IPS-18c (cell line): ENCODE data around the gene USP28.
"Not testable (repeated sequence)": the region's sequence is repeated elsewhere in the genome, so short reads cannot be mapped to it uniquely, and the experiment has no call there.

Experiments used
- H3K4me3 ChIP-seq: 2 replicates; pipeline ENCODE4 v1.7.0; 2013; ENCODE audit warnings: low read depth, mild to moderate bottlenecking, low read length, moderate library complexity; ENCODE audit not compliant: insufficient read depth
- H3K9me3 ChIP-seq: one replicate; pipeline ENCODE4 v1.6.1; 2013; ENCODE audit warnings: mild to moderate bottlenecking, low read length, moderate library complexity; ENCODE audit not compliant: control insufficient read depth, insufficient read depth

USP28 gene

DNA sequence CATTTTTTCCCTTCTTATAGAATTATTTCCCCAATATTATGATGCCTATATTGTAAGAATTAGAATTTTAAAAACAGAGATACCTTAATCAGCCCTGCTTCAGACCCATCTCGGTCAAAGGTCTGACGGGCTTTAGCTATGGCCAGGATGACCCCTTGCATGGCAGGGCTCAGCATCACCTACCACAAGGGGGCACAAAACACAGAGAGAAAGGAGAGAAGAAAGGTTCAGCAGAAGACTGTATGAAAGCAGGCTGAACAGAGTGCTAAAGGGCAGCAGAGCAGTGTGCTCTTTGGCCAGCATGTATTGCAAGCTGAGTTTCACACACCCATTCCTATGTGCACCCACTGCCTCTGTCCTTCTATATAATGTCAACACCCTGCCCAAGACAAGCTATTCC lies 69.0 kb downstream of the USP28 start:
- Histone ChIP-seq H3K4me3 (no peak overlapping the region), H3K9me3 (no peaks in the 10 kb centered on the region)

GRCh38 chr11:113805640-113806039 lies 69.7 kb downstream of the USP28 start:
- Histone ChIP-seq H3K9me3 (no peaks in the 10 kb centered on the region), H3K4me3 (no peak overlapping the region)

DNA sequence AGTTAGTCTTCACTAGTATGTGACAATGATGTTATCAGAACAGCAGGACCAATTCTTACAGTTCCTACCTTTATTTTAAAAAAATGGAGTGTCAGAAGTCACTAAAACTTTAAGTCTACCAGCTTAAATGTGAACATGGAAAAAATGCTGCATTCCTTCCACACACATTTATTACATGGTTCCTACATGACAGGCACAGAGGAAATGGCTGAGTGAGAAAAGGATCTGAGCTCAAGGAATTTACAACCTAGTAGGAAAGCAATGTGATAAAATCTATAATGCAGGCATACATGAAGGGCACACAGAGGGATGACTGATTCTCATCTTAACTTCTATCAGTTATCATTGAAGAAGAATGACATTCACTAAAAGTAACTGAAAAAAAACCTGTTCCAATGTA lies 72.8 kb downstream of the USP28 start:
- no peaks in the 10 kb centered on the region for H3K9me3 ChIP-seq

DNA sequence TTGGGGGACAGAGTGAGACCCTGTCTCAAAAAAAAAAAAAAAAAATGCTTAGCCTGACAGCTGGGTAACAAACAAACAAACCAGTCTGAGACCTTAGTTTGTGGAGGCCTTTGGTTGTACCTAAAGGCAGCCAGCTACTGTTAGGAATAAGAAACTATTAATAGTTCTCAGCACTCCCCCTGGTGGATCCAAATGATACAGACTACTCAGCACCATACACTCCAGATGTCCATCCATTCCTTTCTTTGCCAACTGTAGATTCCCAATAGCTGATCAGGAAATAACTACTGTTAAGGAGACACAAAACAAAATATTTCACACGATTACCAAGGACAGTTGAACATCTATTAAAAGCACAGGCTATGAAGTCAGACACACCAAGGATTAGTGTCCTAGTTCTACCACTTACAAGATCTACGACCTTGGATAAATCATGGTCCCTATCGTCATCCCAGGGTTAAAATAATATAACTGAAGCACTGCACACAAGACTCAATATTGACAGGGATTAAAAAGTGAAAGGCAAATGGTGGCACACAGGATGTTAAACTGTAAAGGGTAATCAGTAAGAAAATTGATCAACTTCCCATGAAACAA lies 78.6 kb downstream of the USP28 start:
- Histone ChIP-seq H3K9me3 (no peaks in the 10 kb centered on the region), H3K4me3 (no peak overlapping the region)

More for the DNA sequence above, 72.8 kb downstream of the USP28 start:
- H3K4me3 ChIP-seq: no peak overlapping the region

GRCh38 chr11:113789675-113790320 lies 85.6 kb downstream of the USP28 start:
- Histone ChIP-seq H3K9me3 (no peaks in the 10 kb centered on the region), H3K4me3 (no peak overlapping the region)

- H3K4me3 ChIP-seq, H3K9me3 ChIP-seq: not testable (repeated sequence)
Measured at GRCh38 chr11:113789016-113789415, 86.4 kb downstream of the USP28 start.

DNA sequence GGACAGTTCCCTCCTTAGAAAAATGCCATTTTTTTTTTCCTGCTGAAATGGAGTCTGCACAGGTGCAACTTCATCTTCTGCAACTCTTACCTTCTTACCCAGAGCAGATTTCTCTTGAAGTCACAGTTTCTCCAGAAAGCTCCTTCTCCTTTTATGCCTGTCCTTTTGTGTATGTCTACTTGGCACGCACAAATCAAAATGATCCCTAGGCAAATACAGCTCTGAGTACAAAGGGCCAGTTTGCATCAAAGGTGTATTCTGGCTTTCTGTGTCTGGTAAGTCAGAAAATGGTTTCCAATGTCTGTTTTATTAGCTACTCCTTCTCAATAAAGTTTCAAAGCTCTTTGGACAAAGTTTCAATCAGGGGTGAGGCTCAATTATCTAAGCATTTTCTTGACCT lies 93.2 kb downstream of the USP28 start:
- Histone ChIP-seq H3K4me3 (no peak overlapping the region), H3K9me3 (no peaks in the 10 kb centered on the region)

GRCh38 chr11:113781682-113782081 lies 93.7 kb downstream of the USP28 start:
- no peaks in the 10 kb centered on the region for H3K9me3 ChIP-seq
- no peak overlapping the region for H3K4me3 ChIP-seq

GRCh38 chr11:113779496-113779895 lies 95.9 kb downstream of the USP28 start, which contains the start of gene CLDN25:
Gene CLDN25 (plus strand): TSS chr11:113779796. CDS start chr11:113779796, 0 bp downstream.
- Histone ChIP-seq H3K4me3 (no peak within 1 kb of the TSS), H3K9me3 (no peaks in the 10 kb centered on the region)

DNA sequence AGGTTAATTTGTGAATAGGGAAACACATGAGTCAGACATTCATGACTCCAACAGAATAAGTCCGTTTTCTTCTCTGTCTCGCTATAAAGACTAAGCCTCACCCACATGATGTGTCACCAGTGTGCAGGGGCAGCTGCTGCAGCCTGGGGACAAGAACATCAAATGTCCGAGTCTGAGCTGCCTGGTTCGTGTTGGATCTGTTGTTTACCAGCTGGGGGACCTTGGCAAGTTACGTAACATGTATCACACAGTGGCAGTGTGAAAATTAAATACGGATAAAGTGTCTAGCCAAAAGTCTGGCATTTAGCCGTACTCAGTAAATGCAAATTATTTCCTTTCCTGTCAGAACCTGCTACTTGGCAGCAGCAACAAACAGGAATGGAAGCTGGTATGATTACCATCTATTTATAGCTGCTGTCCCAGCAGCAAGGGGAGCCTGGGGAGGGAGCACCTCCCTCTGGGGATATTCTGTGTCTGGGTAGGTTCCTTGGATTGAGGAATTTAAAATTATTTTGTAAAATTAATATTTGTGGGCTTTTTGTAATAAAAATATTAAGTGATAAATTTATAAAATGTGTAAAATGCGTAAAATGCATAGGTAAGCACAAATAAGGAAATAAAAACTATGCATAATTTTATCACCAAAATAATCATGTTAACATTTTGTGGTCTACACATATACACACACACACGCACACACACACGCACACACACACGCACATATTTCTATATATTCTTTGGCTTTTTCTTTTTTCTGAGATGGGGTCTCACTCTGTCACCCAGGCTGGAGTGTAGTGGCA lies 97.1 kb downstream of the USP28 start:
- H3K4me3 ChIP-seq: no peak overlapping the region
- H3K9me3 ChIP-seq: no peaks in the 10 kb centered on the region

DNA sequence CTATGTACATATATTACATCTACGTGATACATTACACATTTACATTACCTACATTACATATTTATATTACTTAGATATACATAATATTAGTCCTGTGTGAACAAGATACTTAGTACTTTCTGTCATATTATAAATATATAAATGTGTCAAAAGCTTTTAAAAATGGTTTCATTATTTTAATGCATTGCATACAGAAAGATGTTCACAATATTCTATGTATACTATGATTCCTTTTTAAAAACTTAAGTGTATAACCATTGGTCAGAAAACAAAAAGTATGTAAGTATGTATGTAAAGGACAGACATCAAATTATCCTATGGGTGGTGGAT lies 101.2 kb downstream of the USP28 start:
- Histone ChIP-seq H3K4me3 (peak overlapping the region; percentile 99; the same call in 1 of the 2 replicates), H3K9me3 (no peaks in the 10 kb centered on the region)

DNA sequence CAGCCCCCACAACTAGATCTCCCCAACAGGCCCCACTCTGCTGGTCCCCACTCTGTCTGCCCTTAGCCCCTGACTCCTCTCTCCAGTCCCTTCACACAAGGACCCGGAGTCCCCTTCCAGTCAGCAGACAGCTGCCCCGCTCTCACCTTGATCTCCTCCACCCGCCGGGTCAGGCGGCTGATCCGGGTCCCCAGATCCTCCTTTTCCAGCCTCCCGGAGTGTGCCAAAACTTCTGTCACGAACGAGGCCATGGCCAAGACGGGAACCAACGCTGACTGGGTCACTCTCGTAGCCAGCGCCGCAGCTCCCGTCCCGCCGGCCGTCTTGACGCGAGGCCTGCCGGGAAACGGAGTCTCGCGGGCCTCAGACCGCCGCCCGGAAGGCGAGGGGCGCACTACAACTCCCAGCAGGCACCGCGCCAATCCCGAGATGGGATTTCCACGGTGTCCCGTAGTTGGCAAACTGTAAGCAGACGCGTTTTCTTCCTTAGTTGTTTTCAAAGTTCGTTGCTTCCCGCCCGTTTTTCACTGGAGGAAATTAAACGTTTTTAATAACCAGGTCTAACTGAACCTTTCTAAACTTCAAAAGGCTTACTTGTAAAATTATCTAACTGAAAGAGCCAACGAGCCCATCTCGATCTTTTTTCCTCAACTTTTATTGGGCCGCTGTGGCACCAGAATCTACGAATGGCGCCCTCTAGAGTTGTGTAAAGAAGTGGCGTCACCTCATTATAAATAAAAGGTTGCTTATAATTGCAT lies 101.8 kb downstream of the USP28 start, which contains the start of gene ZW10:
Gene ZW10, minus strand, starts transcription at position 277 of the 758 bp plus-strand sequence. Its CDS starts 26 bp downstream, at position 251.
- H3K4me3 ChIP-seq: peak within 1 kb of the TSS; percentile 99
- H3K9me3 ChIP-seq: no peaks in the 10 kb centered on the region

- H3K9me3 ChIP-seq: no peaks in the 10 kb centered on the region
- H3K4me3 ChIP-seq: peak overlapping the region; percentile 99
Measured at GRCh38 chr11:113773092-113773415, 102.3 kb downstream of the USP28 start.

- Histone ChIP-seq H3K4me3 (no peak overlapping the region), H3K9me3 (no peaks in the 10 kb centered on the region)
Measured at GRCh38 chr11:113771964-113772363, 103.4 kb downstream of the USP28 start.

- H3K4me3 ChIP-seq: no peak overlapping the region
Measured at GRCh38 chr11:113764527-113765219, 110.7 kb downstream of the USP28 start.

DNA sequence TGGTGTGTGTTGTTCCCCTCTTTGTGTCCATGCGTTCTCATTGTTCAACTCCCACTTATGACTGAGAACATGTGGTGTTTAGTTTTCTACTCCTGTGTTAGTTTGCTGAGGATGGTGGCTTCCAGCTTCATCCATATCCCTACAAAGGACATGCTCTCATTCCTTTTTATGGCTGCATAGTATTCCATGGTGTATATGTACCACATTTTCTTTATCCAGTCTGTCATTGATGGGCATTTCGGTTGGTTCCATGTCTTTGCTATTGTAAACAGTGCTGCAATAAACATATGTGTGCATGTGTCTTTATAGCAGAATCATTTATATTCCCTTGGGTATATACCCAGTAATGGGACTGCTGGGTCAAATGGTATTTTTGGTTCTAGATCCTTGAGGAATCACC lies 112.3 kb downstream of the USP28 start:
- not testable (repeated sequence) for H3K4me3 ChIP-seq, H3K9me3 ChIP-seq

More at GRCh38 chr11:113764527-113765219, 110.7 kb downstream of the USP28 start:
- peaks cover 2% of the 10 kb centered on the region for H3K9me3 ChIP-seq

- Histone ChIP-seq H3K9me3 (peaks cover 2% of the 10 kb centered on the region), H3K4me3 (no peak overlapping the region)
Measured at GRCh38 chr11:113760241-113760640, 115.1 kb downstream of the USP28 start.
